PC-9 (cell line): ENCODE results near the gene XRCC3. TPM values are rescaled to one million over a fixed set of nuclear protein-coding genes. Genes with fewer than 3 reads are reported as not detected.

ENCODE experiments used
- BruUV-seq: library from RNA; stranded (reverse); fragments of 400-500 nt; replicated peaks from 2 replicates; lab custom pipeline; 2021; lab: Mats Ljungman, UMichigan
- CTCF ChIA-PET: fragments of 300-600 bp; sonication (Branson Sonifier 250); formaldehyde crosslinking; loops from one replicate; lab custom pipeline; 2022; ENCODE audit warnings: antibody characterized with exemption; lab: Charles Lee
- POLR2A ChIA-PET: fragments of 300-600 bp; sonication (Branson Sonifier 250); formaldehyde crosslinking; loops from one replicate; lab custom pipeline; 2022; ENCODE audit warnings: antibody characterized with exemption; ENCODE audit not compliant: unreplicated experiment; lab: Charles Lee
- DNase-seq, 2 experiments: peaks; one replicate each; pipeline versions ENCODE4 v3.0.0 to v3.0.0-alpha.2; 2015 to 2022; ENCODE audit warnings: mixed read lengths in 1 of 2
- H2AFZ ChIP-seq: fragments of 200-600 bp; sonication (generic); 2 replicates; pipeline ENCODE4 v1.8.1; 2017; ENCODE audit warnings: antibody characterized with exemption
- H3F3A ChIP-seq: fragments of 200-600 bp; sonication (generic); 2 replicates; pipeline ENCODE4 v1.8.1; 2017; ENCODE audit warnings: antibody characterized with exemption, mild to moderate bottlenecking, low read depth; ENCODE audit not compliant: insufficient read depth
- H3K27ac ChIP-seq: fragments of 200-600 bp; sonication (generic); 2 replicates; pipeline ENCODE4 v1.6.1; 2016; ENCODE audit warnings: mixed run types
- H3K27me3 ChIP-seq: fragments of 200-600 bp; sonication (generic); 2 replicates; pipeline ENCODE4 v1.6.1; 2016; ENCODE audit warnings: low read depth, mixed run types; ENCODE audit not compliant: insufficient read depth
- H3K36me3 ChIP-seq: fragments of 200-600 bp; sonication (generic); 2 replicates; pipeline ENCODE4 v1.6.1; 2016; ENCODE audit warnings: low read depth, mixed run types
- H3K4me1 ChIP-seq: fragments of 200-600 bp; sonication (generic); replicated peaks from 2 replicates; pipeline ENCODE4 v1.6.1; 2016; ENCODE audit warnings: mixed run types; ENCODE audit not compliant: insufficient read depth
- H3K4me2 ChIP-seq: fragments of 200-600 bp; sonication (generic); 2 replicates; pipeline ENCODE4 v1.6.1; 2017; ENCODE audit warnings: mixed run types
- H3K4me3 ChIP-seq: fragments of 200-600 bp; sonication (generic); 2 replicates; pipeline ENCODE4 v1.6.1; 2016; ENCODE audit warnings: mixed run types
- H3K79me2 ChIP-seq: fragments of 200-600 bp; sonication (generic); 2 replicates; pipeline ENCODE4 v1.6.1; 2017; ENCODE audit warnings: low read depth, mixed run types
- H3K9me2 ChIP-seq: fragments of 200-600 bp; sonication (generic); 2 replicates; pipeline ENCODE4 v1.8.1; 2017; ENCODE audit warnings: mild to moderate bottlenecking; ENCODE audit not compliant: insufficient read depth
- H3K9me3 ChIP-seq: fragments of 200-600 bp; sonication (generic); 2 replicates; pipeline ENCODE4 v1.8.1; 2016; ENCODE audit warnings: low read depth; ENCODE audit not compliant: insufficient read depth
- H4K20me1 ChIP-seq: fragments of 200-600 bp; sonication (generic); 2 replicates; pipeline ENCODE4 v1.8.1; 2017; ENCODE audit not compliant: insufficient read depth
- CTCF ChIP-seq: fragments of 200-600 bp; sonication (generic); conservative IDR thresholded peaks from 2 replicates; pipeline ENCODE4 v1.6.1; 2017; ENCODE audit warnings: mixed run types, antibody characterized with exemption, mild to moderate bottlenecking, moderate library complexity
- EZH2 ChIP-seq: fragments of 200-600 bp; sonication (generic); IDR thresholded peaks from 2 replicates; pipeline ENCODE4 v1.8.0; 2017; ENCODE audit warnings: antibody characterized with exemption, low read depth
- intact Hi-C: fragments of 100-400 bp; cut with micrococcal nuclease; formaldehyde crosslinking; loops from one replicate; pipeline ENCODE4 v1.10.0; 2022; ENCODE audit not compliant: unreplicated experiment
- total RNA-seq: library from RNA; stranded (reverse); gene quantifications from 2 replicates; pipeline ENCODE4 v1.2.3, GENCODE V29; 2021

XRCC3 gene
- total RNA-seq, 1 experiment from 2014 or later: 65.1 TPM

- Histone ChIP-seq H3K9me2 (no peaks in the 10 kb centered on the region), H3K79me2 (peaks cover 13% of the 10 kb centered on the region), H3K36me3 (peaks cover 21% of the 10 kb centered on the region; the same call in 1 of the 2 replicates), H3K4me3 (no peak overlapping the region), H4K20me1 (peaks cover 2% of the 10 kb centered on the region; the same call in 1 of the 2 replicates), H3K9me3 (no peaks in the 10 kb centered on the region), H2AFZ (no peak overlapping the region), H3K4me2 (no peak overlapping the region), H3K27me3 (no peaks in the 10 kb centered on the region), H3F3A (peaks cover 71% of the 10 kb centered on the region), H3K4me1 (peaks cover 25% of the 10 kb centered on the region), H3K27ac (no peak overlapping the region)
- no peak for TF ChIP-seq EZH2
- no peak for TF ChIP-seq CTCF
- POLR2A ChIA-PET: no interaction called here
- CTCF ChIA-PET: no interaction called here
- intact Hi-C loops: loop anchor here (5.0 kb wide), 1 partner anchor 146 kb away; the partner anchor contains the start of genes BAG5 and COA8
- BruUV-seq: no TSS peak
- DNase-seq: no peak
Measured at GRCh38 chr14:103708750-103709187, 6.5 kb downstream of the XRCC3 start.

- BruUV-seq: no TSS peak
Measured at GRCh38 chr14:103707329-103708263, 7.7 kb downstream of the XRCC3 start.

More at GRCh38 chr14:103707329-103708263, 7.7 kb downstream of the XRCC3 start:
- ChIA-PET POLR2A (no interaction called here), CTCF (no interaction called here)
- no peaks in the 10 kb centered on the region for H3K9me3 ChIP-seq
- H2AFZ ChIP-seq: no peak overlapping the region
- no peaks in the 10 kb centered on the region for H3K27me3 ChIP-seq
- H3F3A ChIP-seq: peaks cover 70% of the 10 kb centered on the region
- peaks cover 21% of the 10 kb centered on the region; the same call in 1 of the 2 replicates for H3K36me3 ChIP-seq
- H3K79me2 ChIP-seq: peaks cover 1% of the 10 kb centered on the region; the same call in 1 of the 2 replicates
- peaks cover 25% of the 10 kb centered on the region for H3K4me1 ChIP-seq
- no peak overlapping the region for H3K4me2 ChIP-seq
- peaks cover 5% of the 10 kb centered on the region; the same call in 1 of the 2 replicates for H4K20me1 ChIP-seq
- intact Hi-C loops: loop anchor here (5.0 kb wide), 1 partner anchor 145 kb away; the partner anchor contains the start of genes BAG5 and COA8
- no peaks in the 10 kb centered on the region for H3K9me2 ChIP-seq
- H3K4me3 ChIP-seq: no peak overlapping the region
- H3K27ac ChIP-seq: no peak overlapping the region
- no peak for DNase-seq
- TF ChIP-seq EZH2: no peak
- TF ChIP-seq CTCF: no peak
